WTC11 (cell line): ENCODE data around the gene SMOC2. TPM values are rescaled to one million over a fixed set of nuclear protein-coding genes. Genes with fewer than 3 reads are reported as not detected.

Source experiments
- ATAC-seq: fragments of 200-7000 bp; cut with Tn5 transposase; 2 replicates; pipeline ENCODE4 v1.10.0; 2021; ENCODE audit warnings: mild to moderate bottlenecking, moderate library complexity
- CTCF ChIA-PET: fragments of 300-600 bp; sonication (Branson Sonifier 250); formaldehyde crosslinking; loops from one replicate; lab custom pipeline; 2021; ENCODE audit warnings: antibody characterized with exemption; lab: Charles Lee
- POLR2A ChIA-PET: fragments of 350-600 bp; sonication (Branson Sonifier 250); formaldehyde crosslinking; loops from one replicate; lab custom pipeline; 2021; ENCODE audit warnings: antibody characterized with exemption; lab: Charles Lee
- DNase-seq: peaks from one replicate; pipeline ENCODE4 v3.0.0; 2021; ENCODE audit warnings: low spot score
- H3K27ac Mint-ChIP-seq: 2 replicates; pipeline ENCODE4 v1.8.0; 2021; ENCODE audit warnings: mixed read lengths
- H3K27me3 Mint-ChIP-seq: 2 replicates; pipeline ENCODE4 v1.8.0; 2021; ENCODE audit warnings: low read depth, mild to moderate bottlenecking, moderate library complexity, mixed read lengths
- H3K36me3 Mint-ChIP-seq: 2 replicates; pipeline ENCODE4 v1.8.0; 2021; ENCODE audit warnings: mixed read lengths
- H3K4me1 Mint-ChIP-seq: 2 replicates; pipeline ENCODE4 v1.8.0; 2022; ENCODE audit warnings: mixed read lengths
- H3K4me3 Mint-ChIP-seq: 2 replicates; pipeline ENCODE4 v1.8.0; 2021; ENCODE audit warnings: mild to moderate bottlenecking, moderate library complexity, mixed read lengths
- H3K9me3 Mint-ChIP-seq: 2 replicates; pipeline ENCODE4 v1.8.0; 2021; ENCODE audit warnings: mixed read lengths
- ELF4 ChIP-seq: sonication (generic); formaldehyde crosslinking; IDR thresholded peaks from 2 replicates; pipeline ENCODE4 v1.8.1; 2022; ENCODE audit warnings: low read depth, mild to moderate bottlenecking, moderate library complexity, missing genetic modification reagents
- ESRRA ChIP-seq: sonication (generic); formaldehyde crosslinking; IDR thresholded peaks from 2 replicates; pipeline ENCODE4 v1.8.1; 2022; ENCODE audit warnings: mild to moderate bottlenecking, missing genetic modification reagents, borderline replicate concordance
- MYBL2 ChIP-seq: sonication (generic); formaldehyde crosslinking; IDR thresholded peaks from 2 replicates; pipeline ENCODE4 v1.8.1; 2023; ENCODE audit warnings: mild to moderate bottlenecking, moderate library complexity, missing genetic modification reagents
- NFATC4 ChIP-seq: fragments of 250-450 bp; sonication (Bioruptor Pico); IDR thresholded peaks from 2 replicates; pipeline ENCODE4 v1.9.0; 2021; ENCODE audit warnings: mild to moderate bottlenecking
- NR2C2 ChIP-seq: sonication (generic); formaldehyde crosslinking; IDR thresholded peaks from 2 replicates; pipeline ENCODE4 v1.8.0; 2022; ENCODE audit warnings: mild to moderate bottlenecking, missing genetic modification reagents
- ZNF263 ChIP-seq: sonication (generic); formaldehyde crosslinking; IDR thresholded peaks from 2 replicates; pipeline ENCODE4 v1.8.1; 2022; ENCODE audit warnings: low read depth, mild to moderate bottlenecking, moderate library complexity, missing genetic modification reagents
- ZNF317 ChIP-seq: sonication (generic); formaldehyde crosslinking; IDR thresholded peaks from 2 replicates; pipeline ENCODE4 v1.8.1; 2023; ENCODE audit warnings: low read depth, mild to moderate bottlenecking, moderate library complexity, missing genetic modification reagents, borderline replicate concordance
- ZNF423 ChIP-seq: fragments of 250-450 bp; sonication (Bioruptor Pico); IDR thresholded peaks from 2 replicates; pipeline ENCODE4 v2.1.2; 2022; ENCODE audit warnings: mild to moderate bottlenecking, moderate library complexity
- ZNF671 ChIP-seq: fragments of 250-450 bp; sonication (Bioruptor Pico); IDR thresholded peaks from 2 replicates; pipeline ENCODE4 v1.8.0; 2021; ENCODE audit warnings: mild to moderate bottlenecking
- total RNA-seq: library from RNA; stranded (reverse); gene quantifications from 3 replicates; pipeline ENCODE4 v1.2.3, GENCODE V29; 2021
- TF ChIP-seq, protein P1 (sequence below): sonication (generic); formaldehyde crosslinking; IDR thresholded peaks from 2 replicates; pipeline ENCODE4 v1.8.0; 2022; ENCODE audit warnings: mild to moderate bottlenecking, missing genetic modification reagents
- TF ChIP-seq, protein P2 (sequence below): sonication (generic); formaldehyde crosslinking; IDR thresholded peaks from 2 replicates; pipeline ENCODE4 v1.8.0; 2022; ENCODE audit warnings: mild to moderate bottlenecking, missing genetic modification reagents
- TF ChIP-seq, protein P3 (sequence below): sonication (generic); formaldehyde crosslinking; IDR thresholded peaks from 2 replicates; pipeline ENCODE4 v1.8.1; 2023; ENCODE audit warnings: mild to moderate bottlenecking, missing genetic modification reagents, moderate library complexity
- TF ChIP-seq, protein P4 (sequence below): sonication (generic); formaldehyde crosslinking; conservative IDR thresholded peaks from 2 replicates; pipeline ENCODE4 v1.8.1; 2022; ENCODE audit warnings: mild to moderate bottlenecking, missing genetic modification reagents
- TF ChIP-seq, protein P5 (sequence below): sonication (generic); formaldehyde crosslinking; IDR thresholded peaks from 2 replicates; pipeline ENCODE4 v1.8.0; 2022; ENCODE audit warnings: mild to moderate bottlenecking, missing genetic modification reagents
- TF ChIP-seq, protein P6 (sequence below): sonication (generic); formaldehyde crosslinking; IDR thresholded peaks from 2 replicates; pipeline ENCODE4 v1.8.1; 2022; ENCODE audit warnings: mild to moderate bottlenecking, moderate library complexity, missing genetic modification reagents

Gene SMOC2
- total RNA-seq, 1 experiment from 2014 or later: 3.9 TPM

DNA sequence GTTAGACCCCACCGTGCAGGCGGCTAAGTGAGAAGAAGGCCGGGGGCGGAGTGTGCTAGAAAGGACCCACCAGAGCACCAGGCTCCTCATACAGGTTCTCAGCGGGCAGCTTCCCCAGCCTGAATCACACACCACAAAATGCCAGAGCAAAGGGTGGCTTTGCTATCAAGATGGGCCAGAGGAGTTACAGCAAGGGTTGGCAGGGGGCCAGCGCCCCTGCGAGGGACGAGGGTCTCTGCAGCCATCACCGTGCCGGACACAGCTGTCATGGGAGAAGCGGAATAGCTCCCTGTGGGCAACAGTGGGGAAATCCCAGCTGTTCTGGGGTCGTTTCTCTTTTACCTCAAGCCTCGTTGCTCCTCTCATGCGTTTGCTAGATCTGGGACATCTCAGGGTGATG is 206.3 kb downstream of the SMOC2 start:
- TF ChIP-seq, protein P1, sequence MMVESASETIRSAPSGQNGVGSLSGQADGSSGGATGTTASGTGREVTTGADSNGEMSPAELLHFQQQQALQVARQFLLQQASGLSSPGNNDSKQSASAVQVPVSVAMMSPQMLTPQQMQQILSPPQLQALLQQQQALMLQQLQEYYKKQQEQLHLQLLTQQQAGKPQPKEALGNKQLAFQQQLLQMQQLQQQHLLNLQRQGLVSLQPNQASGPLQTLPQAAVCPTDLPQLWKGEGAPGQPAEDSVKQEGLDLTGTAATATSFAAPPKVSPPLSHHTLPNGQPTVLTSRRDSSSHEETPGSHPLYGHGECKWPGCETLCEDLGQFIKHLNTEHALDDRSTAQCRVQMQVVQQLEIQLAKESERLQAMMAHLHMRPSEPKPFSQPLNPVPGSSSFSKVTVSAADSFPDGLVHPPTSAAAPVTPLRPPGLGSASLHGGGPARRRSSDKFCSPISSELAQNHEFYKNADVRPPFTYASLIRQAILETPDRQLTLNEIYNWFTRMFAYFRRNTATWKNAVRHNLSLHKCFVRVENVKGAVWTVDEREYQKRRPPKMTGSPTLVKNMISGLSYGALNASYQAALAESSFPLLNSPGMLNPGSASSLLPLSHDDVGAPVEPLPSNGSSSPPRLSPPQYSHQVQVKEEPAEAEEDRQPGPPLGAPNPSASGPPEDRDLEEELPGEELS (CRISPR knock-in tag): no peak
- TF ChIP-seq ZNF263 (CRISPR knock-in tag): no peak
- H3K27ac Mint-ChIP-seq: no peak overlapping the region
- ATAC-seq (no peak), DNase-seq (no peak)
- ChIA-PET POLR2A (no interaction called here), CTCF (interaction anchor here (1.3 kb wide), 1 partner anchor 11 kb away, joined by 4 read pairs; no protein-coding TSS in a partner anchor)
- H3K4me1 Mint-ChIP-seq: peaks cover 39% of the 10 kb centered on the region
- no peaks in the 10 kb centered on the region for H3K9me3 Mint-ChIP-seq
- no peak overlapping the region for H3K4me3 Mint-ChIP-seq
- no peaks in the 10 kb centered on the region; the same call in 1 of the 2 replicates for H3K27me3 Mint-ChIP-seq
- H3K36me3 Mint-ChIP-seq: no peaks in the 10 kb centered on the region

DNA sequence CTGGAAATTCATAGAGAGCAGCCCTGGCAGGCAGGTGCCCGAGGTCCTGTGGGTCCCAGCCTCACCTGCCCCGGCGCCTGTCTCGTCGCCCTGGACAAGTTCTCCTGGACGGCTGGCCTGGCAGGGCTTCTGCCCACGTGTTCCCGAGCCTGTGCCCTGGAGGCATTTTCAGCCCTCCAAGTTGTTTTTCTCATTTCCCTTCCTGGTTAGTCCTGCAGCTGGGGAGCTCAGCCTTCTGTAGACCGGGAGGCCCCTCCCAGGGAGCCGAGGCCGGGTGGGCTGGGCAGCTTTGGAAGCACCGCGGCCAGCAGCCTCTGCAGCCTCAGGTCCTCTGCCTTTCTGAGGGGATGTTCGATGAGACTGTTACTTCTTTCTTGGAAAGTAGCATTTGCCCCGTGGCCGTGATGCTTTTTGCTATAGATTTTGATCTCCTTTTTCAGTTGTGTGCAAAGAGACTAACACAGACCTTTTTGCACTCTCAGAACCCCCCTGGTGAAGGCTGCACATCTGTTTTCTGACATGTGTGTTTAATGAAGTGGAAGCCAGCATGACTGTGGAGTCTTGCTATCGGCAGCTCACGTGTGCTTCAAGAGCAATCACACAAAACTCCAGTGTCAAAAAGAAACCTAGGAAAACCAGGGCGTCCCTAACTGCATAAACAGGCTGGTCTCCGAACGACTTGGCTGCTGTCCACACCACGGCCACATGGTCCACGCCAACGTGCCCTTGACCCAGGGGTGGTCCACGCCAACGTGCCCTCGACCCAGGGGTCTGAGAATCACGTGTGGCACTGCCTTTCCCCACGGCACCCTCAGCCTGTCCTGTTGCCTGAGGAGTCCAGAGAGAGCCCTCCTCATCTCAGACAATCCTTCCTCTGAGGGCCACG is 207.5 kb downstream of the SMOC2 start:
- ChIA-PET POLR2A (no interaction called here), CTCF (interaction anchor here (0.5 to 1.0 kb wide), 2 partner anchors 12 to 386 kb away, joined by 3 to 5 read pairs; no protein-coding TSS in a partner anchor)
- no peak overlapping the region for H3K4me3 Mint-ChIP-seq
- TF ChIP-seq MYBL2 (CRISPR knock-in tag): no peak
- no peak for TF ChIP-seq ELF4 (CRISPR knock-in tag)
- TF ChIP-seq, protein P1 (CRISPR knock-in tag): no peak
- no peak for TF ChIP-seq ZNF317 (CRISPR knock-in tag)
- TF ChIP-seq ZNF671 (CRISPR knock-in tag): no peak
- TF ChIP-seq, protein P2, sequence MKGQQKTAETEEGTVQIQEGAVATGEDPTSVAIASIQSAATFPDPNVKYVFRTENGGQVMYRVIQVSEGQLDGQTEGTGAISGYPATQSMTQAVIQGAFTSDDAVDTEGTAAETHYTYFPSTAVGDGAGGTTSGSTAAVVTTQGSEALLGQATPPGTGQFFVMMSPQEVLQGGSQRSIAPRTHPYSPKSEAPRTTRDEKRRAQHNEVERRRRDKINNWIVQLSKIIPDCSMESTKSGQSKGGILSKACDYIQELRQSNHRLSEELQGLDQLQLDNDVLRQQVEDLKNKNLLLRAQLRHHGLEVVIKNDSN (CRISPR knock-in tag): no peak
- no peak for TF ChIP-seq ESRRA (CRISPR knock-in tag)
- TF ChIP-seq, protein P3, sequence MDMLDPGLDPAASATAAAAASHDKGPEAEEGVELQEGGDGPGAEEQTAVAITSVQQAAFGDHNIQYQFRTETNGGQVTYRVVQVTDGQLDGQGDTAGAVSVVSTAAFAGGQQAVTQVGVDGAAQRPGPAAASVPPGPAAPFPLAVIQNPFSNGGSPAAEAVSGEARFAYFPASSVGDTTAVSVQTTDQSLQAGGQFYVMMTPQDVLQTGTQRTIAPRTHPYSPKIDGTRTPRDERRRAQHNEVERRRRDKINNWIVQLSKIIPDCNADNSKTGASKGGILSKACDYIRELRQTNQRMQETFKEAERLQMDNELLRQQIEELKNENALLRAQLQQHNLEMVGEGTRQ (CRISPR knock-in tag): no peak
- TF ChIP-seq, protein P4, sequence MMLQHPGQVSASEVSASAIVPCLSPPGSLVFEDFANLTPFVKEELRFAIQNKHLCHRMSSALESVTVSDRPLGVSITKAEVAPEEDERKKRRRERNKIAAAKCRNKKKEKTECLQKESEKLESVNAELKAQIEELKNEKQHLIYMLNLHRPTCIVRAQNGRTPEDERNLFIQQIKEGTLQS (CRISPR knock-in tag): no peak
- TF ChIP-seq, protein P5, sequence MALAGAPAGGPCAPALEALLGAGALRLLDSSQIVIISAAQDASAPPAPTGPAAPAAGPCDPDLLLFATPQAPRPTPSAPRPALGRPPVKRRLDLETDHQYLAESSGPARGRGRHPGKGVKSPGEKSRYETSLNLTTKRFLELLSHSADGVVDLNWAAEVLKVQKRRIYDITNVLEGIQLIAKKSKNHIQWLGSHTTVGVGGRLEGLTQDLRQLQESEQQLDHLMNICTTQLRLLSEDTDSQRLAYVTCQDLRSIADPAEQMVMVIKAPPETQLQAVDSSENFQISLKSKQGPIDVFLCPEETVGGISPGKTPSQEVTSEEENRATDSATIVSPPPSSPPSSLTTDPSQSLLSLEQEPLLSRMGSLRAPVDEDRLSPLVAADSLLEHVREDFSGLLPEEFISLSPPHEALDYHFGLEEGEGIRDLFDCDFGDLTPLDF (CRISPR knock-in tag): no peak
- TF ChIP-seq, protein P6, sequence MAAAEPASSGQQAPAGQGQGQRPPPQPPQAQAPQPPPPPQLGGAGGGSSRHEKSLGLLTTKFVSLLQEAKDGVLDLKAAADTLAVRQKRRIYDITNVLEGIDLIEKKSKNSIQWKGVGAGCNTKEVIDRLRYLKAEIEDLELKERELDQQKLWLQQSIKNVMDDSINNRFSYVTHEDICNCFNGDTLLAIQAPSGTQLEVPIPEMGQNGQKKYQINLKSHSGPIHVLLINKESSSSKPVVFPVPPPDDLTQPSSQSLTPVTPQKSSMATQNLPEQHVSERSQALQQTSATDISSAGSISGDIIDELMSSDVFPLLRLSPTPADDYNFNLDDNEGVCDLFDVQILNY (CRISPR knock-in tag): no peak
- TF ChIP-seq ZNF423 (CRISPR knock-in tag): no peak
- no peak for TF ChIP-seq NFATC4
- no peak for TF ChIP-seq NR2C2 (CRISPR knock-in tag)
- H3K9me3 Mint-ChIP-seq: no peaks in the 10 kb centered on the region
- H3K27me3 Mint-ChIP-seq: no peaks in the 10 kb centered on the region; the same call in 1 of the 2 replicates
- H3K4me1 Mint-ChIP-seq: peaks cover 39% of the 10 kb centered on the region
- no peak for DNase-seq
- no peak for ATAC-seq
- H3K27ac Mint-ChIP-seq: no peak overlapping the region
- no peaks in the 10 kb centered on the region for H3K36me3 Mint-ChIP-seq
